OCI-LY7 (cell line): ENCODE data around the gene CDH16. TPM values are rescaled to one million over a fixed set of nuclear protein-coding genes. Genes with fewer than 3 reads are reported as not detected.
"Not testable (repeated sequence)": the region's sequence is repeated elsewhere in the genome, so short reads cannot be mapped to it uniquely, and the experiment has no call there.

ENCODE experiments used
- BruUV-seq: library from RNA; stranded (reverse); fragments of 400-500 nt; replicated peaks from 2 replicates; lab custom pipeline; 2021; lab: Mats Ljungman, UMichigan
- CTCF ChIA-PET: fragments of 300-600 bp; sonication (Branson Sonifier 250); formaldehyde crosslinking; loops from one replicate; lab custom pipeline; 2022; ENCODE audit warnings: antibody characterized with exemption; ENCODE audit not compliant: unreplicated experiment; lab: Charles Lee
- POLR2A ChIA-PET: fragments of 300-600 bp; sonication (Branson Sonifier 250); formaldehyde crosslinking; loops from one replicate; lab custom pipeline; 2022; ENCODE audit warnings: antibody characterized with exemption; lab: Charles Lee
- DNase-seq: peaks from one replicate; pipeline ENCODE4 v3.0.0-alpha.2; 2015; ENCODE audit warnings: low spot score
- H2AFZ ChIP-seq: fragments of 200-600 bp; sonication (generic), shearing (Covaris generic); 2 replicates; pipeline ENCODE4 v1.6.1; 2014; ENCODE audit warnings: mild to moderate bottlenecking, antibody characterized with exemption, low read length, moderate library complexity
- H3K27ac ChIP-seq: fragments of 200-600 bp; sonication (generic); 2 replicates; pipeline ENCODE4 v1.5.1; 2014; ENCODE audit warnings: mixed run types, low read depth, mild to moderate bottlenecking, moderate library complexity, low read length, inconsistent platforms; ENCODE audit not compliant: poor library complexity, severe bottlenecking
- H3K36me3 ChIP-seq: fragments of 200-600 bp; sonication (generic); 2 replicates; pipeline ENCODE4 v1.6.1; 2014; ENCODE audit warnings: mild to moderate bottlenecking, antibody characterized with exemption, low read length, moderate library complexity, mixed read lengths; ENCODE audit not compliant: insufficient read depth
- H3K4me1 ChIP-seq: fragments of 200-600 bp; sonication (generic); 2 replicates; pipeline ENCODE4 v1.5.1; 2014; ENCODE audit warnings: mild to moderate bottlenecking, low read length; ENCODE audit not compliant: insufficient read depth, poor library complexity, severe bottlenecking
- H3K4me2 ChIP-seq: fragments of 200-600 bp; sonication (generic); 2 replicates; pipeline ENCODE4 v1.6.1; 2014; ENCODE audit warnings: mild to moderate bottlenecking, low read length
- H3K4me3 ChIP-seq: fragments of 200-600 bp; sonication (generic); 2 replicates; pipeline ENCODE4 v1.5.1; 2014; ENCODE audit warnings: mild to moderate bottlenecking, low read depth, low read length; ENCODE audit not compliant: poor library complexity, severe bottlenecking
- H3K79me2 ChIP-seq: fragments of 200-600 bp; sonication (generic); 2 replicates; pipeline ENCODE4 v1.6.1; 2016; ENCODE audit warnings: low read depth, mild to moderate bottlenecking, low read length, moderate library complexity, mixed read lengths; ENCODE audit not compliant: insufficient read depth
- H3K9me2 ChIP-seq: fragments of 200-600 bp; sonication (generic); 2 replicates; pipeline ENCODE4 v1.6.1; 2016; ENCODE audit warnings: mild to moderate bottlenecking, low read length, mixed read lengths; ENCODE audit not compliant: insufficient read depth
- H3K9me3 ChIP-seq: fragments of 200-600 bp; sonication (generic); 2 replicates; pipeline ENCODE4 v1.6.1; 2014; ENCODE audit warnings: mild to moderate bottlenecking, mixed run types, low read length, mixed read lengths
- H4K20me1 ChIP-seq: fragments of 200-600 bp; sonication (generic); 2 replicates; pipeline ENCODE4 v1.6.1; 2014; ENCODE audit warnings: mild to moderate bottlenecking, antibody characterized with exemption, low read length, moderate library complexity, mixed read lengths; ENCODE audit not compliant: insufficient read depth
- EZH2phosphoT487 ChIP-seq: fragments of 200-600 bp; sonication (generic); IDR thresholded peaks from 2 replicates; pipeline ENCODE4 v1.6.1; 2018; ENCODE audit warnings: low read depth, borderline replicate concordance, mild to moderate bottlenecking, mixed run types, antibody characterized with exemption, low read length, moderate library complexity, mixed read lengths
- intact Hi-C: fragments of 100-400 bp; cut with micrococcal nuclease; formaldehyde crosslinking; loops from one replicate; pipeline ENCODE4 v1.10.0; 2022; ENCODE audit not compliant: unreplicated experiment
- total RNA-seq, 2 experiments: library from RNA; depleted of rRNA in 1 of 2; stranded (reverse); fragments of >200 nt in 1 of 2; shearing (Covaris generic) in 1 of 2; gene quantifications; 2 replicates each; pipeline ENCODE4 v1.2.3, GENCODE V29; 2014 to 2022
- TF ChIP-seq, protein P1 (sequence below): fragments of 200-600 bp; sonication (generic); conservative IDR thresholded peaks from 2 replicates; pipeline ENCODE4 v1.5.1; 2014; ENCODE audit warnings: mild to moderate bottlenecking, antibody characterized with exemption, low read length, moderate library complexity, mixed read lengths

Gene CDH16
- total RNA-seq, 2 experiments from 2014 or later = not detected

GRCh38 chr16:66871840-66872239, 46.8 kb downstream of the CDH16 start:
- no peaks in the 10 kb centered on the region for H3K9me2 ChIP-seq
- H2AFZ ChIP-seq = no peak overlapping the region
- POLR2A ChIA-PET = interaction anchor here (1.1 kb wide), 1 partner anchor 57 kb away, joined by 3 read pairs; no protein-coding TSS in a partner anchor
- no peaks in the 10 kb centered on the region for H3K79me2 ChIP-seq
- H4K20me1 ChIP-seq = no peaks in the 10 kb centered on the region
- no peak for DNase-seq
- TF ChIP-seq EZH2phosphoT487 = no peak
- TF ChIP-seq, protein P1, sequence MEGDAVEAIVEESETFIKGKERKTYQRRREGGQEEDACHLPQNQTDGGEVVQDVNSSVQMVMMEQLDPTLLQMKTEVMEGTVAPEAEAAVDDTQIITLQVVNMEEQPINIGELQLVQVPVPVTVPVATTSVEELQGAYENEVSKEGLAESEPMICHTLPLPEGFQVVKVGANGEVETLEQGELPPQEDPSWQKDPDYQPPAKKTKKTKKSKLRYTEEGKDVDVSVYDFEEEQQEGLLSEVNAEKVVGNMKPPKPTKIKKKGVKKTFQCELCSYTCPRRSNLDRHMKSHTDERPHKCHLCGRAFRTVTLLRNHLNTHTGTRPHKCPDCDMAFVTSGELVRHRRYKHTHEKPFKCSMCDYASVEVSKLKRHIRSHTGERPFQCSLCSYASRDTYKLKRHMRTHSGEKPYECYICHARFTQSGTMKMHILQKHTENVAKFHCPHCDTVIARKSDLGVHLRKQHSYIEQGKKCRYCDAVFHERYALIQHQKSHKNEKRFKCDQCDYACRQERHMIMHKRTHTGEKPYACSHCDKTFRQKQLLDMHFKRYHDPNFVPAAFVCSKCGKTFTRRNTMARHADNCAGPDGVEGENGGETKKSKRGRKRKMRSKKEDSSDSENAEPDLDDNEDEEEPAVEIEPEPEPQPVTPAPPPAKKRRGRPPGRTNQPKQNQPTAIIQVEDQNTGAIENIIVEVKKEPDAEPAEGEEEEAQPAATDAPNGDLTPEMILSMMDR = no peak
- BruUV-seq = no TSS peak
- H3K4me3 ChIP-seq = no peak overlapping the region
- CTCF ChIA-PET = interaction anchor here (1.1 to 1.6 kb wide), 2 partner anchors 41 to 145 kb away, joined by 5 to 6 read pairs; partner anchors contain the start of gene NAE1
- H3K27ac ChIP-seq = no peak overlapping the region
- peaks cover 30% of the 10 kb centered on the region for H3K4me1 ChIP-seq
- intact Hi-C loops = loop anchor here (2.0 kb wide), 3 partner anchors 41 to 465 kb away; partner anchors contain the start of gene NAE1
- no peak overlapping the region for H3K4me2 ChIP-seq
- H3K9me3 ChIP-seq = peaks cover 6% of the 10 kb centered on the region; the same call in 1 of the 2 replicates
- H3K36me3 ChIP-seq = no peaks in the 10 kb centered on the region

DNA sequence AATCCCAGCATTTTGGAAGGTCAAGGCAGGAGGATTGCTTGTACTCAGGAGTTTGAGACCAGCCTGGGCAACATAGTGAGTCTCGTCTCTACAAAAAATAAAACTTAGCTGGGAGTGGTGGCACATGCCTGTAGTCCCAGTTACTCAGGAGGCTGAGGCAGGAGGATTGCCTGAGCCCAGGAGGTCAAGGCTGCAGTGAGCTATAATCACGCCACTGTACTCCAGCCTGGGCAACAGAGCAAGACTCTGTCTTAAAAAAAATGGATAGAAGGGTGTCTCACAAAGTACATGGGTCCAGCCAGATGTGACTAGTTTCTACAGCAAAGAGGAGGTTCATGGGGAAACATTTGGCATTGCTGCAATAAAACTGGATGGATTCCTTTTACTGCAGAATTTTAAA, 47.3 kb downstream of the CDH16 start:
- H3K36me3 ChIP-seq, H3K4me2 ChIP-seq, H2AFZ ChIP-seq, DNase-seq, H3K27ac ChIP-seq, intact Hi-C loops, H3K9me3 ChIP-seq, H3K79me2 ChIP-seq, H3K4me3 ChIP-seq, H4K20me1 ChIP-seq, CTCF ChIA-PET, H3K9me2 ChIP-seq, BruUV-seq: not testable (repeated sequence)
- peaks cover 30% of the 10 kb centered on the region for H3K4me1 ChIP-seq
- POLR2A ChIA-PET = interaction anchor here (0.7 to 0.8 kb wide), 2 partner anchors 41 to 57 kb away, joined by 3 to 6 read pairs; partner anchors contain the start of gene NAE1

DNA sequence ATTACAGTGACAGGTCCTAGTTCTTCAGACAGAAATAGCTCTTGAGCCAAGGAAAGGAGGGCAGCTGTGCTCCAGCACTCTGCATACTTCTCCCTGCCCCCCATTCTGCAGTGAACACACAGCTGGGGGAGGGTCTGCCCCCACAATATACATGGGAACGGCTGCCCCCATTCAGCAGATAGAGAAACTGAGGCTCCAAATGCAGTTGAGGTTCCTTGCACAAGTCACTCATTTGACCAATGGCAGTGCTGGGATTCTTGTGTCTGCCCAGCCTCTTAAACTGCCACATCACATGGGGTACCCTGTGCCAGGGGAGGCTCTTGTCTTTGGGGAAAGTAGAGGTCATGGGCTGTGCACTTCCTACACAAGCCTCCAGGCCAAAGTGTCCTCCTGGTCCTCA, 49.3 kb downstream of the CDH16 start:
- intact Hi-C loops = loop anchor here (2.0 kb wide), 1 partner anchor 207 kb away; no protein-coding TSS in a partner anchor
- Histone ChIP-seq H3K4me3 (no peak overlapping the region), H3K79me2 (no peaks in the 10 kb centered on the region), H3K4me2 (no peak overlapping the region), H3K36me3 (no peaks in the 10 kb centered on the region), H3K9me3 (no peaks in the 10 kb centered on the region), H2AFZ (no peak overlapping the region), H3K9me2 (no peaks in the 10 kb centered on the region), H3K27ac (no peak overlapping the region), H3K4me1 (peaks cover 11% of the 10 kb centered on the region), H4K20me1 (no peaks in the 10 kb centered on the region)
- ChIA-PET POLR2A (interaction anchor here (0.6 kb wide), 2 partner anchors 13 to 569 kb away, joined by 3 to 4 read pairs; no protein-coding TSS in a partner anchor), CTCF (no interaction called here)
- DNase-seq = no peak
- BruUV-seq = no TSS peak
- TF ChIP-seq, protein P1 = no peak
- no peak for TF ChIP-seq EZH2phosphoT487
